Measurements from ENCODE around the gene ADAM19.

DNA sequence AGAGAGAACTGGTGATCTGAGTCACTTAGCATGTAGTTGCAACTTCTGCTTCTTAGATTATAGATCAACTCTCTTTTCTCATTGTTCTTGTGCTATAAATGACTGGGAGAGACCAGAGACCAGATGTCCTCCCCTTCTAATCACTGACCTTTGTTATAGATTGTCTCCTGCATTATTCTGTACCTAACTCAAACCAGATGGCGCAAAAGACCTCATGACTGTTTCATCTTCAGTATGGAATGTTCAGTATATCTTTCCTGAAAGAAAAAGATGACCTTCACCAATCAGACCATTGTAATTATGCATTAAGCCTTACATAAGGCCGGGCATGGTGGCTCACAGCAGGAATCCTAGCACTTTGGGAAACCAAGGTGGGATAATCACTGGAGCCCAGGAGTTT, 30.5 kb upstream of the ADAM19 start:
- TF ChIP-seq, protein P1, sequence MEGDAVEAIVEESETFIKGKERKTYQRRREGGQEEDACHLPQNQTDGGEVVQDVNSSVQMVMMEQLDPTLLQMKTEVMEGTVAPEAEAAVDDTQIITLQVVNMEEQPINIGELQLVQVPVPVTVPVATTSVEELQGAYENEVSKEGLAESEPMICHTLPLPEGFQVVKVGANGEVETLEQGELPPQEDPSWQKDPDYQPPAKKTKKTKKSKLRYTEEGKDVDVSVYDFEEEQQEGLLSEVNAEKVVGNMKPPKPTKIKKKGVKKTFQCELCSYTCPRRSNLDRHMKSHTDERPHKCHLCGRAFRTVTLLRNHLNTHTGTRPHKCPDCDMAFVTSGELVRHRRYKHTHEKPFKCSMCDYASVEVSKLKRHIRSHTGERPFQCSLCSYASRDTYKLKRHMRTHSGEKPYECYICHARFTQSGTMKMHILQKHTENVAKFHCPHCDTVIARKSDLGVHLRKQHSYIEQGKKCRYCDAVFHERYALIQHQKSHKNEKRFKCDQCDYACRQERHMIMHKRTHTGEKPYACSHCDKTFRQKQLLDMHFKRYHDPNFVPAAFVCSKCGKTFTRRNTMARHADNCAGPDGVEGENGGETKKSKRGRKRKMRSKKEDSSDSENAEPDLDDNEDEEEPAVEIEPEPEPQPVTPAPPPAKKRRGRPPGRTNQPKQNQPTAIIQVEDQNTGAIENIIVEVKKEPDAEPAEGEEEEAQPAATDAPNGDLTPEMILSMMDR (IDR thresholded peaks at IDR 0.05; ENCODE audit: low read depth, low read length): no peak
- TF ChIP-seq EZH2phosphoT487 (IDR thresholded peaks at IDR 0.05; ENCODE audit: low read depth): no peak

Data from OCI-LY3 (cell line).